GM23338 (cell line): ENCODE data around the gene AP2A2. TPM values are rescaled to one million over a fixed set of nuclear protein-coding genes. Genes with fewer than 3 reads are reported as not detected.

Experiments
- ATAC-seq: fragments of 200-7000 bp; cut with Tn5 transposase; 3 replicates; pipeline ENCODE4 v1.9.1; 2020
- DNase-seq: peaks from one replicate; pipeline ENCODE4 v3.0.0-alpha.2; 2015; ENCODE audit warnings: low spot score
- H2AFZ ChIP-seq: fragments of 200-600 bp; sonication (generic); 2 replicates; pipeline ENCODE4 v1.8.0; 2016; ENCODE audit warnings: antibody characterized with exemption, mild to moderate bottlenecking, moderate library complexity
- H3F3A ChIP-seq: fragments of 200-600 bp; sonication (generic); replicated peaks from 2 replicates; pipeline ENCODE4 v1.8.0; 2017; ENCODE audit warnings: antibody characterized with exemption, mixed run types, low read depth
- H3K27ac ChIP-seq: fragments of 200-600 bp; sonication (generic); 2 replicates; pipeline ENCODE4 v1.6.1; 2016; ENCODE audit warnings: low read depth
- H3K27me3 ChIP-seq: fragments of 200-600 bp; sonication (generic); 2 replicates; pipeline ENCODE4 v1.8.0; 2016; ENCODE audit warnings: mild to moderate bottlenecking, mixed run types, moderate library complexity; ENCODE audit not compliant: insufficient read depth
- H3K36me3 ChIP-seq: fragments of 200-600 bp; sonication (generic); 2 replicates; pipeline ENCODE4 v1.8.0; 2016; ENCODE audit warnings: mild to moderate bottlenecking; ENCODE audit not compliant: insufficient read depth
- H3K4me1 ChIP-seq: fragments of 200-600 bp; sonication (generic); 2 replicates; pipeline ENCODE4 v1.8.0; 2016; ENCODE audit warnings: mild to moderate bottlenecking, moderate library complexity; ENCODE audit not compliant: insufficient read depth
- H3K4me2 ChIP-seq: fragments of 200-600 bp; sonication (generic); 2 replicates; pipeline ENCODE4 v1.7.1; 2017; ENCODE audit warnings: mixed run types
- H3K4me3 ChIP-seq: fragments of 200-600 bp; sonication (generic); 2 replicates; pipeline ENCODE4 v1.6.1; 2016; ENCODE audit warnings: mixed run types
- H3K79me2 ChIP-seq: fragments of 200-600 bp; sonication (generic); replicated peaks from 2 replicates; pipeline ENCODE4 v1.8.0; 2017; ENCODE audit warnings: mild to moderate bottlenecking; ENCODE audit not compliant: insufficient read depth
- H3K9me2 ChIP-seq: fragments of 200-600 bp; sonication (generic); 2 replicates; pipeline ENCODE4 v1.8.0; 2017; ENCODE audit not compliant: insufficient read depth
- H4K20me1 ChIP-seq: fragments of 200-600 bp; sonication (generic); replicated peaks from 2 replicates; pipeline ENCODE4 v1.8.0; 2017; ENCODE audit warnings: mild to moderate bottlenecking; ENCODE audit not compliant: insufficient read depth
- H3K27ac Mint-ChIP-seq: 2 replicates; pipeline ENCODE4 v1.8.0; 2020; ENCODE audit warnings: inconsistent platforms, mild to moderate bottlenecking, moderate library complexity, mixed read lengths
- H3K27me3 Mint-ChIP-seq: 3 replicates; pipeline ENCODE4 v1.8.0; 2022; ENCODE audit warnings: low read depth, mild to moderate bottlenecking, moderate library complexity, mixed read lengths, inconsistent platforms; ENCODE audit not compliant: insufficient read depth, poor library complexity
- H3K36me3 Mint-ChIP-seq: 3 replicates; pipeline ENCODE4 v1.8.0; 2021; ENCODE audit warnings: low read depth, mild to moderate bottlenecking, inconsistent platforms, moderate library complexity, mixed read lengths
- H3K4me1 Mint-ChIP-seq: 3 replicates; pipeline ENCODE4 v1.8.0; 2020; ENCODE audit warnings: mild to moderate bottlenecking, inconsistent platforms, mixed read lengths
- H3K4me3 Mint-ChIP-seq: 3 replicates; pipeline ENCODE4 v1.8.0; 2021; ENCODE audit warnings: moderate library complexity, mild to moderate bottlenecking, inconsistent platforms, mixed read lengths
- H3K9me3 Mint-ChIP-seq: 3 replicates; pipeline ENCODE4 v1.8.0; 2020; ENCODE audit warnings: moderate library complexity, mild to moderate bottlenecking, inconsistent platforms, mixed read lengths
- CREB1 ChIP-seq: fragments of 250-450 bp; sonication (Bioruptor Pico); IDR thresholded peaks from 2 replicates; pipeline ENCODE4 v1.5.0; 2020; ENCODE audit warnings: low read depth, mild to moderate bottlenecking, moderate library complexity
- ETS1 ChIP-seq: IDR thresholded peaks from 2 replicates; pipeline ENCODE4 v1.6.1; 2016; ENCODE audit warnings: antibody characterized with exemption
- EZH2 ChIP-seq: fragments of 200-600 bp; sonication (generic); IDR thresholded peaks from one replicate; pipeline ENCODE4 v1.8.0; 2017; ENCODE audit warnings: antibody characterized with exemption, mild to moderate bottlenecking, low read depth; ENCODE audit not compliant: unreplicated experiment
- JUNB ChIP-seq: IDR thresholded peaks from one replicate; pipeline ENCODE4 v1.6.1; 2016; ENCODE audit warnings: antibody characterized with exemption; ENCODE audit not compliant: unreplicated experiment
- NANOG ChIP-seq: IDR thresholded peaks from 2 replicates; pipeline ENCODE4 v1.6.1; 2016; ENCODE audit warnings: antibody characterized with exemption, borderline replicate concordance
- POLR2AphosphoS5 ChIP-seq: IDR thresholded peaks from 2 replicates; pipeline ENCODE4 v1.6.1; 2016; ENCODE audit warnings: antibody characterized with exemption, low read depth
- STAT1 ChIP-seq: IDR thresholded peaks from one replicate; pipeline ENCODE4 v1.6.1; 2016; ENCODE audit warnings: antibody characterized with exemption; ENCODE audit not compliant: unreplicated experiment
- ZNF331 ChIP-seq: fragments of 250-450 bp; sonication (Bioruptor Pico); IDR thresholded peaks from 2 replicates; pipeline ENCODE4 v1.5.0; 2020; ENCODE audit warnings: low read depth, mild to moderate bottlenecking, moderate library complexity
- polyA plus RNA-seq: library from polyadenylated mRNA; unstranded; fragments of >200 nt; fragmentation: Nextera tagmentation; extraction: Ambion mirVana; gene quantifications from 2 replicates; pipeline ENCODE4 v1.2.1, GENCODE V29; 2016
- total RNA-seq: library from RNA; depleted of rRNA; stranded (reverse); fragments of >200 nt; shearing (Covaris generic); gene quantifications from 2 replicates; pipeline ENCODE4 v1.2.3, GENCODE V29; 2014
- TF ChIP-seq, protein P1 (sequence below): IDR thresholded peaks from one replicate; pipeline ENCODE4 v1.6.1; 2018; ENCODE audit warnings: antibody characterized with exemption; ENCODE audit not compliant: unreplicated experiment
- TF ChIP-seq, protein P2 (sequence below): fragments of 250-450 bp; sonication (Bioruptor Pico); IDR thresholded peaks from 2 replicates; pipeline ENCODE4 v1.5.0; 2020; ENCODE audit warnings: mild to moderate bottlenecking, moderate library complexity

Gene AP2A2
- total and polyA plus RNA-seq, 2 experiments from 2014 or later, result 23.7 to 47.5 TPM

GRCh38 chr11:925158-925495 lies 543 bp upstream of the AP2A2 start:
- Histone ChIP-seq H3K27me3 (no peaks in the 10 kb centered on the region), H3K9me2 (no peaks in the 10 kb centered on the region), H2AFZ (peak overlapping the region; percentile 28; the same call in 1 of the 2 replicates), H3K27ac (no peak overlapping the region), H3K4me2 (no peak overlapping the region), H3F3A (no peaks in the 10 kb centered on the region), H3K79me2 (peaks cover 39% of the 10 kb centered on the region), H3K4me1 (peaks cover 5% of the 10 kb centered on the region; the same call in 1 of the 2 replicates), H3K36me3 (no peaks in the 10 kb centered on the region), H3K4me3 (peak overlapping the region; percentile 38; the same call in 1 of the 2 replicates), H4K20me1 (peaks cover 16% of the 10 kb centered on the region; the same call in 1 of the 2 replicates)
- TF ChIP-seq, protein P1, sequence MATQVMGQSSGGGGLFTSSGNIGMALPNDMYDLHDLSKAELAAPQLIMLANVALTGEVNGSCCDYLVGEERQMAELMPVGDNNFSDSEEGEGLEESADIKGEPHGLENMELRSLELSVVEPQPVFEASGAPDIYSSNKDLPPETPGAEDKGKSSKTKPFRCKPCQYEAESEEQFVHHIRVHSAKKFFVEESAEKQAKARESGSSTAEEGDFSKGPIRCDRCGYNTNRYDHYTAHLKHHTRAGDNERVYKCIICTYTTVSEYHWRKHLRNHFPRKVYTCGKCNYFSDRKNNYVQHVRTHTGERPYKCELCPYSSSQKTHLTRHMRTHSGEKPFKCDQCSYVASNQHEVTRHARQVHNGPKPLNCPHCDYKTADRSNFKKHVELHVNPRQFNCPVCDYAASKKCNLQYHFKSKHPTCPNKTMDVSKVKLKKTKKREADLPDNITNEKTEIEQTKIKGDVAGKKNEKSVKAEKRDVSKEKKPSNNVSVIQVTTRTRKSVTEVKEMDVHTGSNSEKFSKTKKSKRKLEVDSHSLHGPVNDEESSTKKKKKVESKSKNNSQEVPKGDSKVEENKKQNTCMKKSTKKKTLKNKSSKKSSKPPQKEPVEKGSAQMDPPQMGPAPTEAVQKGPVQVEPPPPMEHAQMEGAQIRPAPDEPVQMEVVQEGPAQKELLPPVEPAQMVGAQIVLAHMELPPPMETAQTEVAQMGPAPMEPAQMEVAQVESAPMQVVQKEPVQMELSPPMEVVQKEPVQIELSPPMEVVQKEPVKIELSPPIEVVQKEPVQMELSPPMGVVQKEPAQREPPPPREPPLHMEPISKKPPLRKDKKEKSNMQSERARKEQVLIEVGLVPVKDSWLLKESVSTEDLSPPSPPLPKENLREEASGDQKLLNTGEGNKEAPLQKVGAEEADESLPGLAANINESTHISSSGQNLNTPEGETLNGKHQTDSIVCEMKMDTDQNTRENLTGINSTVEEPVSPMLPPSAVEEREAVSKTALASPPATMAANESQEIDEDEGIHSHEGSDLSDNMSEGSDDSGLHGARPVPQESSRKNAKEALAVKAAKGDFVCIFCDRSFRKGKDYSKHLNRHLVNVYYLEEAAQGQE, result no peak
- no peak for TF ChIP-seq ETS1
- TF ChIP-seq CREB1 (CRISPR knock-in tag), result no peak
- no peak for TF ChIP-seq EZH2
- TF ChIP-seq JUNB, result no peak
- TF ChIP-seq, protein P2, sequence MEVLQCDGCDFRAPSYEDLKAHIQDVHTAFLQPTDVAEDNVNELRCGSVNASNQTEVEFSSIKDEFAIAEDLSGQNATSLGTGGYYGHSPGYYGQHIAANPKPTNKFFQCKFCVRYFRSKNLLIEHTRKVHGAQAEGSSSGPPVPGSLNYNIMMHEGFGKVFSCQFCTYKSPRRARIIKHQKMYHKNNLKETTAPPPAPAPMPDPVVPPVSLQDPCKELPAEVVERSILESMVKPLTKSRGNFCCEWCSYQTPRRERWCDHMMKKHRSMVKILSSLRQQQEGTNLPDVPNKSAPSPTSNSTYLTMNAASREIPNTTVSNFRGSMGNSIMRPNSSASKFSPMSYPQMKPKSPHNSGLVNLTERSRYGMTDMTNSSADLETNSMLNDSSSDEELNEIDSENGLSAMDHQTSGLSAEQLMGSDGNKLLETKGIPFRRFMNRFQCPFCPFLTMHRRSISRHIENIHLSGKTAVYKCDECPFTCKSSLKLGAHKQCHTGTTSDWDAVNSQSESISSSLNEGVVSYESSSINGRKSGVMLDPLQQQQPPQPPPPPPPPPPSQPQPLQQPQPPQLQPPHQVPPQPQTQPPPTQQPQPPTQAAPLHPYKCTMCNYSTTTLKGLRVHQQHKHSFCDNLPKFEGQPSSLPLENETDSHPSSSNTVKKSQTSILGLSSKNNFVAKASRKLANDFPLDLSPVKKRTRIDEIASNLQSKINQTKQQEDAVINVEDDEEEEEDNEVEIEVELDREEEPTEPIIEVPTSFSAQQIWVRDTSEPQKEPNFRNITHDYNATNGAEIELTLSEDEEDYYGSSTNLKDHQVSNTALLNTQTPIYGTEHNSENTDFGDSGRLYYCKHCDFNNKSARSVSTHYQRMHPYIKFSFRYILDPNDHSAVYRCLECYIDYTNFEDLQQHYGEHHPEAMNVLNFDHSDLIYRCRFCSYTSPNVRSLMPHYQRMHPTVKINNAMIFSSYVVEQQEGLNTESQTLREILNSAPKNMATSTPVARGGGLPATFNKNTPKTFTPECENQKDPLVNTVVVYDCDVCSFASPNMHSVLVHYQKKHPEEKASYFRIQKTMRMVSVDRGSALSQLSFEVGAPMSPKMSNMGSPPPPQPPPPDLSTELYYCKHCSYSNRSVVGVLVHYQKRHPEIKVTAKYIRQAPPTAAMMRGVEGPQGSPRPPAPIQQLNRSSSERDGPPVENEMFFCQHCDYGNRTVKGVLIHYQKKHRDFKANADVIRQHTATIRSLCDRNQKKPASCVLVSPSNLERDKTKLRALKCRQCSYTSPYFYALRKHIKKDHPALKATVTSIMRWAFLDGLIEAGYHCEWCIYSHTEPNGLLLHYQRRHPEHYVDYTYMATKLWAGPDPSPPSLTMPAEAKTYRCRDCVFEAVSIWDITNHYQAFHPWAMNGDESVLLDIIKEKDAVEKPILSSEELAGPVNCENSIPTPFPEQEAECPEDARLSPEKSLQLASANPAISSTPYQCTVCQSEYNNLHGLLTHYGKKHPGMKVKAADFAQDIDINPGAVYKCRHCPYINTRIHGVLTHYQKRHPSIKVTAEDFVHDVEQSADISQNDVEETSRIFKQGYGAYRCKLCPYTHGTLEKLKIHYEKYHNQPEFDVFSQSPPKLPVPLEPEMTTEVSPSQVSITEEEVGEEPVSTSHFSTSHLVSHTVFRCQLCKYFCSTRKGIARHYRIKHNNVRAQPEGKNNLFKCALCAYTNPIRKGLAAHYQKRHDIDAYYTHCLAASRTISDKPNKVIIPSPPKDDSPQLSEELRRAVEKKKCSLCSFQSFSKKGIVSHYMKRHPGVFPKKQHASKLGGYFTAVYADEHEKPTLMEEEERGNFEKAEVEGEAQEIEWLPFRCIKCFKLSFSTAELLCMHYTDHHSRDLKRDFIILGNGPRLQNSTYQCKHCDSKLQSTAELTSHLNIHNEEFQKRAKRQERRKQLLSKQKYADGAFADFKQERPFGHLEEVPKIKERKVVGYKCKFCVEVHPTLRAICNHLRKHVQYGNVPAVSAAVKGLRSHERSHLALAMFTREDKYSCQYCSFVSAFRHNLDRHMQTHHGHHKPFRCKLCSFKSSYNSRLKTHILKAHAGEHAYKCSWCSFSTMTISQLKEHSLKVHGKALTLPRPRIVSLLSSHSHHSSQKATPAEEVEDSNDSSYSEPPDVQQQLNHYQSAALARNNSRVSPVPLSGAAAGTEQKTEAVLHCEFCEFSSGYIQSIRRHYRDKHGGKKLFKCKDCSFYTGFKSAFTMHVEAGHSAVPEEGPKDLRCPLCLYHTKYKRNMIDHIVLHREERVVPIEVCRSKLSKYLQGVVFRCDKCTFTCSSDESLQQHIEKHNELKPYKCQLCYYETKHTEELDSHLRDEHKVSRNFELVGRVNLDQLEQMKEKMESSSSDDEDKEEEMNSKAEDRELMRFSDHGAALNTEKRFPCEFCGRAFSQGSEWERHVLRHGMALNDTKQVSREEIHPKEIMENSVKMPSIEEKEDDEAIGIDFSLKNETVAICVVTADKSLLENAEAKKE (CRISPR knock-in tag), result no peak
- no peak for TF ChIP-seq ZNF331
- no peak for TF ChIP-seq NANOG
- no peak for TF ChIP-seq POLR2AphosphoS5
- TF ChIP-seq STAT1, result no peak
- H3K27me3 Mint-ChIP-seq, result peaks cover 6% of the 10 kb centered on the region
- H3K36me3 Mint-ChIP-seq, result peaks cover 12% of the 10 kb centered on the region
- no peak overlapping the region for H3K4me3 Mint-ChIP-seq
- ATAC-seq, result peak; percentile 6
- no peaks in the 10 kb centered on the region for H3K9me3 Mint-ChIP-seq
- H3K27ac Mint-ChIP-seq, result no peak overlapping the region
- peak; percentile 52 for DNase-seq
- H3K4me1 Mint-ChIP-seq, result peaks cover 8% of the 10 kb centered on the region
